DMS 273 treated with DMSO at 0.1 percent for 48 hours (cell line): ENCODE results near the gene ZNF714.
A peak's percentile ranks its signal among the peaks of the same experiment; 100 is the strongest.

Source experiments
- DNase-seq: peaks from one replicate; lab custom pipeline; 2025; lab: John Stamatoyannopoulos, UW

ZNF714 gene

GRCh38 chr19:21082011-21082975, at the start of gene ZNF714:
ZNF714 (plus strand) TSS chr19:21082203; CDS start chr19:21098269, 16,066 bp downstream.
- peak; percentile 80 for DNase-seq

- DNase-seq, result no peak
Measured at GRCh38 chr19:21045028-21045427, 37.0 kb upstream of the ZNF714 start.

- no peak for DNase-seq
Measured at GRCh38 chr19:21046489-21046888, 35.5 kb upstream of the ZNF714 start.

- no peak for DNase-seq
Measured at GRCh38 chr19:21047716-21048115, 34.3 kb upstream of the ZNF714 start.

- no peak for DNase-seq
Measured at GRCh38 chr19:21052902-21053301, 29.1 kb upstream of the ZNF714 start.

- no peak for DNase-seq
Measured at GRCh38 chr19:21065336-21065735, 16.7 kb upstream of the ZNF714 start.

GRCh38 chr19:21084343-21084742, 2.3 kb downstream of the ZNF714 start:
- DNase-seq, result no peak

GRCh38 chr19:21087871-21088270, 5.9 kb downstream of the ZNF714 start:
- no peak for DNase-seq

- no peak for DNase-seq
Measured at GRCh38 chr19:21092109-21092508, 10.1 kb downstream of the ZNF714 start.

GRCh38 chr19:21094347-21095025, 12.5 kb downstream of the ZNF714 start:
- DNase-seq, result no peak

GRCh38 chr19:21098291-21098690, 16.3 kb downstream of the ZNF714 start:
- DNase-seq, result no peak

GRCh38 chr19:21101521-21102242, 19.7 kb downstream of the ZNF714 start:
- no peak for DNase-seq

- DNase-seq, result no peak
Measured at GRCh38 chr19:21109116-21109515, 27.1 kb downstream of the ZNF714 start.

- DNase-seq, result no peak
Measured at GRCh38 chr19:21110183-21110582, 28.2 kb downstream of the ZNF714 start.

- DNase-seq, result no peak
Measured at GRCh38 chr19:21115430-21115829, 33.4 kb downstream of the ZNF714 start.

- no peak for DNase-seq
Measured at GRCh38 chr19:21117041-21117907, 35.3 kb downstream of the ZNF714 start.

GRCh38 chr19:21126078-21126477, 44.1 kb downstream of the ZNF714 start:
- no peak for DNase-seq

- DNase-seq, result no peak
Measured at GRCh38 chr19:21127001-21127400, 45.0 kb downstream of the ZNF714 start.

GRCh38 chr19:21127898-21128297, 45.9 kb downstream of the ZNF714 start:
- DNase-seq, result no peak

- no peak for DNase-seq
Measured at GRCh38 chr19:21128901-21129698, 47.1 kb downstream of the ZNF714 start.
